ENCODE results near the gene KCNMA1.

DNA sequence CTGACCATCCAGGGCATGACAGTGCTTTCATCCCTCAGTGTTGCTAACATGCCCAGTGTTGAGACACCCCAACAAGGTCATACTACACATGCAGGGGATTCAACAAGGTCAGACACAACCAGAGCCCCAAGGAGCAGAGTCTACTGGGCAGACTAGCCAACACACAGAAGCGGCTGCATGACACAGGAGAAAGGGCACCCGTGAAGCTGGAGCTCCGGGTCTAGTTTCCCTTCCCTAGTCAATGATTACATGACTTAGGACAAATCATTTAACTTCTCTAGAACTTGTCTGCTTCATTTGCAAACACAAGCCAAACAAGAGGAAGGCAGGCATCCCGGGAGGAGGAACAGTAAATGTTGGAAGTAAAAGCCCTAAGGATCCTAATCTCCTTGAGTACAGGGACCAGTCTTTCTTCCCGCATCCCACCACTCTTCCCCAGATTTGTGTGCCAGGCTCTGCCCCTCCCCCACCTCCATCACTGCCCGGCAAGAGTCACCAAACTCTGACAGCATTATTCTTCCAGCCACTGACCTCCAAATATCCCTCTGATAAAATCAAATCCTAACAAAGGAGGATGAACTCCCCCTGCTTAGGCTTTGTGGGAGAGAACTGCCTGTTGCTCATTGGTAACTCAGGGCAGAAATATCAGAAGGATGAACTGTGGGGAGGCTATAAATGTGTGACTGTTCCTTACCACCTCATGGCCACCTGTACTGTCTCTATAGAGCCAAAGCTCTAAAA, 104.3 kb downstream of the KCNMA1 start:
- TF ChIP-seq, protein P1, sequence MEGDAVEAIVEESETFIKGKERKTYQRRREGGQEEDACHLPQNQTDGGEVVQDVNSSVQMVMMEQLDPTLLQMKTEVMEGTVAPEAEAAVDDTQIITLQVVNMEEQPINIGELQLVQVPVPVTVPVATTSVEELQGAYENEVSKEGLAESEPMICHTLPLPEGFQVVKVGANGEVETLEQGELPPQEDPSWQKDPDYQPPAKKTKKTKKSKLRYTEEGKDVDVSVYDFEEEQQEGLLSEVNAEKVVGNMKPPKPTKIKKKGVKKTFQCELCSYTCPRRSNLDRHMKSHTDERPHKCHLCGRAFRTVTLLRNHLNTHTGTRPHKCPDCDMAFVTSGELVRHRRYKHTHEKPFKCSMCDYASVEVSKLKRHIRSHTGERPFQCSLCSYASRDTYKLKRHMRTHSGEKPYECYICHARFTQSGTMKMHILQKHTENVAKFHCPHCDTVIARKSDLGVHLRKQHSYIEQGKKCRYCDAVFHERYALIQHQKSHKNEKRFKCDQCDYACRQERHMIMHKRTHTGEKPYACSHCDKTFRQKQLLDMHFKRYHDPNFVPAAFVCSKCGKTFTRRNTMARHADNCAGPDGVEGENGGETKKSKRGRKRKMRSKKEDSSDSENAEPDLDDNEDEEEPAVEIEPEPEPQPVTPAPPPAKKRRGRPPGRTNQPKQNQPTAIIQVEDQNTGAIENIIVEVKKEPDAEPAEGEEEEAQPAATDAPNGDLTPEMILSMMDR (IDR thresholded peaks at IDR 0.05), result no peak
- no peak for TF ChIP-seq POLR2A (IDR thresholded peaks at IDR 0.05)
